HepG2 (cell line): ENCODE results near the gene TSNAXIP1. TPM values are rescaled to one million over a fixed set of nuclear protein-coding genes. Genes with fewer than 3 reads are reported as not detected.

Experiments used
- BCLAF1 ChIP-seq: fragments of 450-650 bp; IDR thresholded peaks from 2 replicates; pipeline ENCODE4 v1.6.1; 2017; ENCODE audit warnings: mild to moderate bottlenecking
- GABPB1 ChIP-seq: IDR thresholded peaks from 2 replicates; pipeline ENCODE4 v1.6.1; 2016; ENCODE audit warnings: mild to moderate bottlenecking, missing genetic modification reagents, moderate library complexity, missing compliant biosample characterization
- GFI1 ChIP-seq: sonication (generic); formaldehyde crosslinking; IDR thresholded peaks from 2 replicates; pipeline ENCODE4 v1.5.0; 2020; ENCODE audit warnings: missing genetic modification reagents, mild to moderate bottlenecking, borderline replicate concordance
- HNRNPUL1 ChIP-seq: fragments of 200-400 bp; formaldehyde crosslinking; IDR thresholded peaks from 2 replicates; pipeline ENCODE4 v1.6.1; 2017; ENCODE audit warnings: low read depth, mild to moderate bottlenecking, low read length, moderate library complexity
- ISL2 ChIP-seq: sonication (generic); formaldehyde crosslinking; IDR thresholded peaks from 2 replicates; pipeline ENCODE4 v1.5.0; 2020; ENCODE audit warnings: missing genetic modification reagents
- NR2C2 ChIP-seq: sonication (generic); formaldehyde crosslinking; IDR thresholded peaks from 2 replicates; pipeline ENCODE4 v1.4.0; 2020; ENCODE audit warnings: missing genetic modification reagents, mild to moderate bottlenecking, moderate library complexity, borderline replicate concordance
- PITX1 ChIP-seq: sonication (generic); formaldehyde crosslinking; IDR thresholded peaks from 2 replicates; pipeline ENCODE4 v1.5.1; 2020; ENCODE audit warnings: mild to moderate bottlenecking, missing genetic modification reagents
- RXRA ChIP-seq: sonication (generic); formaldehyde crosslinking; IDR thresholded peaks from 2 replicates; pipeline ENCODE4 v1.5.1; 2020; ENCODE audit warnings: missing genetic modification reagents
- TARDBP ChIP-seq: sonication (generic); formaldehyde crosslinking; IDR thresholded peaks from 2 replicates; pipeline ENCODE4 v1.8.0; 2022; ENCODE audit warnings: mild to moderate bottlenecking, missing genetic modification reagents
- TCF7 ChIP-seq: sonication (generic); IDR thresholded peaks from 2 replicates; pipeline ENCODE4 v1.6.1; 2016; ENCODE audit warnings: antibody characterized with exemption, low read depth
- ZIK1 ChIP-seq: sonication (generic); formaldehyde crosslinking; IDR thresholded peaks from 2 replicates; pipeline ENCODE4 v1.5.0; 2020; ENCODE audit warnings: mild to moderate bottlenecking, low read depth, missing genetic modification reagents, borderline replicate concordance
- ZNF33A ChIP-seq: sonication (generic); formaldehyde crosslinking; IDR thresholded peaks from 2 replicates; pipeline ENCODE4 v1.5.1; 2020; ENCODE audit warnings: missing genetic modification reagents, mild to moderate bottlenecking, moderate library complexity, borderline replicate concordance
- polyA plus RNA-seq, 8 experiments: library from polyadenylated mRNA; depleted of rRNA in 3 of 8; stranded (reverse) in 7 of 8; unstranded in 1 of 8; fragments of >200 nt; fragmentation: Illumina TruSeq in 4 of 8; extraction: Trizol in 4 of 8; gene quantifications; 2 replicates each; pipeline versions ENCODE4 v1.2.1 to v1.2.3, GENCODE V29; 2011 to 2016; ENCODE audit warnings: low read depth in 4 of 8, missing spikeins in 1 of 8, mixed read lengths in 1 of 8; ENCODE audit not compliant: insufficient read depth in 1 of 8
- total RNA-seq, 5 experiments: library from RNA; depleted of rRNA; stranded (reverse); fragments of >200 nt; fragmentation: Illumina TruSeq; extraction: Trizol; gene quantifications; 2 replicates each; pipeline ENCODE4 v1.2.3, GENCODE V29; 2016; ENCODE audit warnings: low read depth in 1 of 5
- TF ChIP-seq, protein P1 (sequence below): sonication (generic); formaldehyde crosslinking; IDR thresholded peaks from 2 replicates; pipeline ENCODE4 v1.4.0; 2020; ENCODE audit warnings: missing genetic modification reagents
- TF ChIP-seq, protein P2 (sequence below): sonication (generic); formaldehyde crosslinking; IDR thresholded peaks from 2 replicates; pipeline ENCODE4 v1.4.0; 2020; ENCODE audit warnings: missing genetic modification reagents
- TF ChIP-seq, protein P3 (sequence below): sonication (generic); formaldehyde crosslinking; IDR thresholded peaks from 2 replicates; pipeline ENCODE4 v1.8.0; 2022; ENCODE audit warnings: missing genetic modification reagents, low read depth, mild to moderate bottlenecking, borderline replicate concordance

The TSNAXIP1 gene
- total and polyA plus RNA-seq, 2 of the 13 experiments (the other 11 are each of a cell fraction or from before 2014, with no cell fraction given): 0.37 to 0.86 TPM

- TF ChIP-seq, protein P1, sequence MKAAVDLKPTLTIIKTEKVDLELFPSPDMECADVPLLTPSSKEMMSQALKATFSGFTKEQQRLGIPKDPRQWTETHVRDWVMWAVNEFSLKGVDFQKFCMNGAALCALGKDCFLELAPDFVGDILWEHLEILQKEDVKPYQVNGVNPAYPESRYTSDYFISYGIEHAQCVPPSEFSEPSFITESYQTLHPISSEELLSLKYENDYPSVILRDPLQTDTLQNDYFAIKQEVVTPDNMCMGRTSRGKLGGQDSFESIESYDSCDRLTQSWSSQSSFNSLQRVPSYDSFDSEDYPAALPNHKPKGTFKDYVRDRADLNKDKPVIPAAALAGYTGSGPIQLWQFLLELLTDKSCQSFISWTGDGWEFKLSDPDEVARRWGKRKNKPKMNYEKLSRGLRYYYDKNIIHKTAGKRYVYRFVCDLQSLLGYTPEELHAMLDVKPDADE (CRISPR knock-in tag): no peak
- no peak for TF ChIP-seq TARDBP (CRISPR knock-in tag)
- TF ChIP-seq NR2C2: 0 out of 2 replicates have a peak, but pooled peaks have one; percentile 8
- no peak for TF ChIP-seq ZIK1
- TF ChIP-seq TCF7: no peak
- no peak for TF ChIP-seq ZNF33A (CRISPR knock-in tag)
- no peak for TF ChIP-seq GFI1 (CRISPR knock-in tag)
- TF ChIP-seq ISL2 (CRISPR knock-in tag): no peak
- TF ChIP-seq PITX1 (CRISPR knock-in tag): no peak
- no peak for TF ChIP-seq HNRNPUL1
- TF ChIP-seq, protein P2, sequence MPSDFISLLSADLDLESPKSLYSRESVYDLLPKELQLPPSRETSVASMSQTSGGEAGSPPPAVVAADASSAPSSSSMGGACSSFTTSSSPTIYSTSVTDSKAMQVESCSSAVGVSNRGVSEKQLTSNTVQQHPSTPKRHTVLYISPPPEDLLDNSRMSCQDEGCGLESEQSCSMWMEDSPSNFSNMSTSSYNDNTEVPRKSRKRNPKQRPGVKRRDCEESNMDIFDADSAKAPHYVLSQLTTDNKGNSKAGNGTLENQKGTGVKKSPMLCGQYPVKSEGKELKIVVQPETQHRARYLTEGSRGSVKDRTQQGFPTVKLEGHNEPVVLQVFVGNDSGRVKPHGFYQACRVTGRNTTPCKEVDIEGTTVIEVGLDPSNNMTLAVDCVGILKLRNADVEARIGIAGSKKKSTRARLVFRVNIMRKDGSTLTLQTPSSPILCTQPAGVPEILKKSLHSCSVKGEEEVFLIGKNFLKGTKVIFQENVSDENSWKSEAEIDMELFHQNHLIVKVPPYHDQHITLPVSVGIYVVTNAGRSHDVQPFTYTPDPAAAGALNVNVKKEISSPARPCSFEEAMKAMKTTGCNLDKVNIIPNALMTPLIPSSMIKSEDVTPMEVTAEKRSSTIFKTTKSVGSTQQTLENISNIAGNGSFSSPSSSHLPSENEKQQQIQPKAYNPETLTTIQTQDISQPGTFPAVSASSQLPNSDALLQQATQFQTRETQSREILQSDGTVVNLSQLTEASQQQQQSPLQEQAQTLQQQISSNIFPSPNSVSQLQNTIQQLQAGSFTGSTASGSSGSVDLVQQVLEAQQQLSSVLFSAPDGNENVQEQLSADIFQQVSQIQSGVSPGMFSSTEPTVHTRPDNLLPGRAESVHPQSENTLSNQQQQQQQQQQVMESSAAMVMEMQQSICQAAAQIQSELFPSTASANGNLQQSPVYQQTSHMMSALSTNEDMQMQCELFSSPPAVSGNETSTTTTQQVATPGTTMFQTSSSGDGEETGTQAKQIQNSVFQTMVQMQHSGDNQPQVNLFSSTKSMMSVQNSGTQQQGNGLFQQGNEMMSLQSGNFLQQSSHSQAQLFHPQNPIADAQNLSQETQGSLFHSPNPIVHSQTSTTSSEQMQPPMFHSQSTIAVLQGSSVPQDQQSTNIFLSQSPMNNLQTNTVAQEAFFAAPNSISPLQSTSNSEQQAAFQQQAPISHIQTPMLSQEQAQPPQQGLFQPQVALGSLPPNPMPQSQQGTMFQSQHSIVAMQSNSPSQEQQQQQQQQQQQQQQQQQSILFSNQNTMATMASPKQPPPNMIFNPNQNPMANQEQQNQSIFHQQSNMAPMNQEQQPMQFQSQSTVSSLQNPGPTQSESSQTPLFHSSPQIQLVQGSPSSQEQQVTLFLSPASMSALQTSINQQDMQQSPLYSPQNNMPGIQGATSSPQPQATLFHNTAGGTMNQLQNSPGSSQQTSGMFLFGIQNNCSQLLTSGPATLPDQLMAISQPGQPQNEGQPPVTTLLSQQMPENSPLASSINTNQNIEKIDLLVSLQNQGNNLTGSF: peak; percentile 61; the same call in 1 of the 2 replicates
- peak; percentile 39; the same call in 1 of the 2 replicates for TF ChIP-seq RXRA
- TF ChIP-seq GABPB1: 0 out of 2 replicates have a peak, but pooled peaks have one; percentile 1
- TF ChIP-seq, protein P3, sequence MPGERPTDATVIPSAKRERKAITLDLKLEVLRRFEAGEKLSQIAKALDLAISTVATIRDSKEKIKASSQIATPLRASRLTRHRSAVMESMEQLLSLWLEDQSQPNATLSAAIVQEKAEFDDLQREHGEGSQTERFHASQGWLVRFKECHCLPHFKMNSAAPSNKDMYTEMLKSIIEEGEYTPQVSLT (CRISPR knock-in tag): no peak
- no peak for TF ChIP-seq BCLAF1
These were observed 50.3 kb downstream of the TSNAXIP1 start (continued) for GRCh38 chr16:67856927-67857546.
